ENCODE results near the gene IKZF2. TPM values are rescaled to one million over a fixed set of nuclear protein-coding genes. Genes with fewer than 3 reads are reported as not detected.

The IKZF2 gene
- total RNA-seq, 1 experiment from 2014 or later, result 5.2 TPM

- POLR2A ChIA-PET (ENCODE audit: unreplicated experiment), result no interaction called here
- Histone ChIP-seq H3K79me2 (ENCODE audit: low read length) (no peaks in the 10 kb centered on the region), H3K4me2 (ENCODE audit: low read length) (no peak overlapping the region), H3K9me2 (replicated peaks; ENCODE audit: low read length) (no peaks in the 10 kb centered on the region), H3K36me3 (ENCODE audit: low read depth, low read length) (no peaks in the 10 kb centered on the region), H3F3A (ENCODE audit: low read length, unreplicated experiment) (no peaks in the 10 kb centered on the region), H3K4me1 (ENCODE audit: insufficient read depth, low read length) (no peaks in the 10 kb centered on the region), H4K20me1 (ENCODE audit: low read length) (no peaks in the 10 kb centered on the region), H3K9ac (ENCODE audit: low read length) (no peak overlapping the region), H3K27ac (ENCODE audit: low read length) (no peak overlapping the region), H2AFZ (ENCODE audit: low read length) (no peak overlapping the region), H3K4me3 (ENCODE audit: low read length) (no peak overlapping the region), H3K27me3 (ENCODE audit: low read length) (no peaks in the 10 kb centered on the region), H3K9me3 (ENCODE audit: low read length) (no peaks in the 10 kb centered on the region)
- BruUV-seq (replicated peaks), result no TSS peak
- TF ChIP-seq CTCF (conservative IDR thresholded peaks at IDR 0.05; ENCODE audit: low read depth, low read length) (no peak), EZH2 (IDR thresholded peaks at IDR 0.05; ENCODE audit: low read length, unreplicated experiment) (no peak), EZH2phosphoT487 (IDR thresholded peaks at IDR 0.05; ENCODE audit: borderline replicate concordance, low read length) (no peak)
- CTCF ChIA-PET, result no interaction called here
- DNase-seq, result no peak
- intact Hi-C loops (cut with micrococcal nuclease), result no loop called here
- no peak for ATAC-seq
These were observed 167.3 kb downstream of the IKZF2 start for GRCh38 chr2:212984129-212984528.

- CTCF ChIA-PET, result no interaction called here
- H3K27ac ChIP-seq (ENCODE audit: low read length), result no peak overlapping the region
- H3K4me3 ChIP-seq (ENCODE audit: low read length), result no peak overlapping the region
- no peaks in the 10 kb centered on the region for H3K27me3 ChIP-seq (ENCODE audit: low read length)
- no peaks in the 10 kb centered on the region for H3K79me2 ChIP-seq (ENCODE audit: low read length)
- intact Hi-C loops (cut with micrococcal nuclease), result no loop called here
- POLR2A ChIA-PET (ENCODE audit: unreplicated experiment), result no interaction called here
- no peaks in the 10 kb centered on the region for H4K20me1 ChIP-seq (ENCODE audit: low read length)
- ATAC-seq (no peak), DNase-seq (no peak)
- no peaks in the 10 kb centered on the region for H3K36me3 ChIP-seq (ENCODE audit: low read depth, low read length)
- H3K4me2 ChIP-seq (ENCODE audit: low read length), result no peak overlapping the region
- no peaks in the 10 kb centered on the region for H3K9me3 ChIP-seq (ENCODE audit: low read length)
- H3K9ac ChIP-seq (ENCODE audit: low read length), result no peak overlapping the region
- BruUV-seq (replicated peaks), result no TSS peak
- H3F3A ChIP-seq (ENCODE audit: low read length, unreplicated experiment), result no peaks in the 10 kb centered on the region
- H3K9me2 ChIP-seq (replicated peaks; ENCODE audit: low read length), result no peaks in the 10 kb centered on the region
- TF ChIP-seq EZH2phosphoT487 (IDR thresholded peaks at IDR 0.05; ENCODE audit: borderline replicate concordance, low read length) (no peak), EZH2 (IDR thresholded peaks at IDR 0.05; ENCODE audit: low read length, unreplicated experiment) (no peak), CTCF (conservative IDR thresholded peaks at IDR 0.05; ENCODE audit: low read depth, low read length) (no peak)
- no peaks in the 10 kb centered on the region for H3K4me1 ChIP-seq (ENCODE audit: insufficient read depth, low read length)
- H2AFZ ChIP-seq (ENCODE audit: low read length), result no peak overlapping the region
These were observed 171.6 kb downstream of the IKZF2 start for GRCh38 chr2:212979799-212980198.

GRCh38 chr2:212979046-212979612, 172.3 kb downstream of the IKZF2 start:
- CTCF ChIA-PET, result no interaction called here
- ATAC-seq (no peak), DNase-seq (no peak)
- Histone ChIP-seq H3K4me1 (ENCODE audit: insufficient read depth, low read length) (no peaks in the 10 kb centered on the region), H3K27me3 (ENCODE audit: low read length) (no peaks in the 10 kb centered on the region), H4K20me1 (ENCODE audit: low read length) (no peaks in the 10 kb centered on the region), H3K4me3 (ENCODE audit: low read length) (no peak overlapping the region), H3K27ac (ENCODE audit: low read length) (no peak overlapping the region), H3K4me2 (ENCODE audit: low read length) (no peak overlapping the region), H3K79me2 (ENCODE audit: low read length) (no peaks in the 10 kb centered on the region), H3K9me3 (ENCODE audit: low read length) (no peaks in the 10 kb centered on the region), H3K9me2 (replicated peaks; ENCODE audit: low read length) (no peaks in the 10 kb centered on the region), H3F3A (ENCODE audit: low read length, unreplicated experiment) (no peaks in the 10 kb centered on the region), H3K9ac (ENCODE audit: low read length) (no peak overlapping the region), H3K36me3 (ENCODE audit: low read depth, low read length) (no peaks in the 10 kb centered on the region), H2AFZ (ENCODE audit: low read length) (no peak overlapping the region)
- intact Hi-C loops (cut with micrococcal nuclease), result no loop called here
- POLR2A ChIA-PET (ENCODE audit: unreplicated experiment), result no interaction called here
- BruUV-seq (replicated peaks), result no TSS peak
- TF ChIP-seq CTCF (conservative IDR thresholded peaks at IDR 0.05; ENCODE audit: low read depth, low read length) (no peak), EZH2 (IDR thresholded peaks at IDR 0.05; ENCODE audit: low read length, unreplicated experiment) (no peak), EZH2phosphoT487 (IDR thresholded peaks at IDR 0.05; ENCODE audit: borderline replicate concordance, low read length) (no peak)

Measured in PC-3 (cell line).